ENCODE measurements around the gene OXCT2.

- TF ChIP-seq POLR2A (IDR thresholded peaks at IDR 0.05; ENCODE audit: low read length): no peak
- no peak for TF ChIP-seq GATA1 (IDR thresholded peaks at IDR 0.05; ENCODE audit: low read depth, low read length)
Measured at GRCh38 chr1:39795651-39796050, 24.5 kb upstream of the OXCT2 start.

Measured in erythroblast (primary cell).